HG03135 (cell line): Measurements from ENCODE around the gene BEND5.

Experiments
- ATAC-seq: cut with Tn5 transposase; IDR thresholded peaks from one replicate; pipeline ENCODE4 v1.9.1; 2021; ENCODE audit warnings: mild to moderate bottlenecking, moderate library complexity; ENCODE audit not compliant: unreplicated experiment

Gene BEND5

GRCh38 chr1:48776393-48777218 is at the start of gene BEND5:
Gene BEND5, minus strand, starts transcription at chr1:48776891. Its CDS starts 60 bp downstream, at chr1:48776831.
- peak; percentile 42 for ATAC-seq

- ATAC-seq = no peak
These were observed 46.5 kb upstream of the BEND5 start for GRCh38 chr1:48823168-48823567.

- no peak for ATAC-seq
These were observed 43.8 kb upstream of the BEND5 start for GRCh38 chr1:48820491-48820890.

GRCh38 chr1:48817505-48818114 is 40.9 kb upstream of the BEND5 start:
- ATAC-seq = no peak

- ATAC-seq = no peak
These were observed 34.0 kb upstream of the BEND5 start for GRCh38 chr1:48810740-48811139.

- no peak for ATAC-seq
These were observed 31.8 kb upstream of the BEND5 start for GRCh38 chr1:48808496-48808895.

GRCh38 chr1:48807554-48808260 is 31.0 kb upstream of the BEND5 start:
- ATAC-seq = no peak

- ATAC-seq = no peak
These were observed 26.8 kb upstream of the BEND5 start for GRCh38 chr1:48803474-48803873.

- ATAC-seq = no peak
These were observed 18.1 kb upstream of the BEND5 start for GRCh38 chr1:48794816-48795215.

- peak; percentile 86 for ATAC-seq
These were observed 17.2 kb upstream of the BEND5 start for GRCh38 chr1:48793863-48794262.

GRCh38 chr1:48792961-48793360 is 16.3 kb upstream of the BEND5 start:
- ATAC-seq = no peak

GRCh38 chr1:48790397-48790796 is 13.7 kb upstream of the BEND5 start:
- peak; percentile 44 for ATAC-seq

GRCh38 chr1:48789903-48790302 is 13.2 kb upstream of the BEND5 start:
- peak; percentile 7 for ATAC-seq

GRCh38 chr1:48785869-48786268 is 9.2 kb upstream of the BEND5 start:
- ATAC-seq = no peak

- ATAC-seq = no peak
These were observed 7.6 kb upstream of the BEND5 start for GRCh38 chr1:48784301-48784700.

GRCh38 chr1:48777219-48777895 is 666 bp upstream of the BEND5 start:
- no peak for ATAC-seq

GRCh38 chr1:48775831-48776392 is 779 bp downstream of the BEND5 start:
- ATAC-seq = no peak

GRCh38 chr1:48773133-48773532 is 3.6 kb downstream of the BEND5 start:
- ATAC-seq = peak; percentile 45

GRCh38 chr1:48772211-48772610 is 4.5 kb downstream of the BEND5 start:
- ATAC-seq = no peak

- no peak for ATAC-seq
These were observed 5.1 kb downstream of the BEND5 start for GRCh38 chr1:48771561-48771960.

- no peak for ATAC-seq
These were observed 8.6 kb downstream of the BEND5 start for GRCh38 chr1:48767975-48768510.
